Epidermal melanocyte (primary cell): ENCODE results near the gene ATXN7L3B.
"Not testable (repeated sequence)": the region's sequence is repeated elsewhere in the genome, so short reads cannot be mapped to it uniquely, and the experiment has no call there.

Experiments
- DNase-seq: peaks from one replicate; pipeline ENCODE4 v3.0.0; 2011; ENCODE audit warnings: low spot score; ENCODE audit not compliant: insufficient read length

Gene ATXN7L3B, protein sequence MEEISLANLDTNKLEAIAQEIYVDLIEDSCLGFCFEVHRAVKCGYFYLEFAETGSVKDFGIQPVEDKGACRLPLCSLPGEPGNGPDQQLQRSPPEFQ

DNA sequence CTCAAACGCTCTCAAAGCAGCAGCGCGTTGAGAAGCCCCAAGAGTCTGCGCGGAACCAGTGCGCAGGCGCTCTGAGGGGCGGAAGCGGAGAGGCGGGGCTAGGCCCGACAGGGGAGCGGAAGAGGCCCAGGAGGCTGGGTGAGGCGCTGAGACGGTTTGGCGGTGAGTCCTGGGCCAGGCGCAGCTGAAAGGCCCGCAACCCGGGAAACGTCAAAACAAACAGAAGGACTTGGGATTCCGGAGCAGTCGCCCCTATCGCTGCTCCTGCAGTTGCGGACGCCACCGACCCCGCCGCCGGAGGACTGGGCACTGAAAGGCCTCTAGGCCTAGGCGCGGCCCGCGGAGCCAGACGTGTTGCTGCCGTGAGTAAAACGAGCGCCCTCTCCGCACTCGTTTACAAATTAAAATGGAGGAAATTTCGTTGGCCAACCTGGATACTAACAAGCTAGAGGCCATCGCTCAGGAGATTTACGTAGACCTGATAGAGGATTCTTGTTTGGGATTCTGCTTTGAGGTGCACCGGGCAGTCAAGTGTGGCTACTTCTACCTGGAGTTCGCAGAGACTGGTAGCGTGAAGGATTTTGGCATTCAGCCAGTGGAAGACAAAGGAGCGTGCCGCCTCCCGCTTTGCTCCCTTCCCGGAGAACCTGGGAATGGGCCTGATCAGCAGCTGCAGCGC lies at the start of gene ATXN7L3B:
TSS of gene ATXN7L3B (plus strand) at position 129 of the 679 bp plus-strand sequence. CDS start at position 407, 278 bp downstream.
- peak; percentile 79 for DNase-seq

DNA sequence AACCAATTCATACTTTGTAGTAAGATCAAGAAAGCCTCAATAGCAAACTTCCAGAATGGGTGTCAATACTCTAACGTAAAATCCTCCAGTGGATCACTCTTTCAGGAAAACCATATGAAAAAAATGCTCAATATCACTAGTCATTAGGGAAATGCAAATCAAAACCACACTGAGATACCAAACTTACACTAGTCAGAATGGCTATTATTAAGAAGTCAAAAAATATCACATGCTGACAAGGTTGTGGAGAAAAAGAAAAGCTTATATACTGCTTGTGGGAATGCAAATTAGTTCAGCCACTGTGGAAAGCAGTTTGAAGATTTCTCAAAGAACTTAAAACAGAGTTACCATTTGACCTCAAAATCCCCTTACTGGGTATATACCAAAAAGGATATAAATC lies 49.5 kb upstream of the ATXN7L3B start:
- no peak for DNase-seq

DNA sequence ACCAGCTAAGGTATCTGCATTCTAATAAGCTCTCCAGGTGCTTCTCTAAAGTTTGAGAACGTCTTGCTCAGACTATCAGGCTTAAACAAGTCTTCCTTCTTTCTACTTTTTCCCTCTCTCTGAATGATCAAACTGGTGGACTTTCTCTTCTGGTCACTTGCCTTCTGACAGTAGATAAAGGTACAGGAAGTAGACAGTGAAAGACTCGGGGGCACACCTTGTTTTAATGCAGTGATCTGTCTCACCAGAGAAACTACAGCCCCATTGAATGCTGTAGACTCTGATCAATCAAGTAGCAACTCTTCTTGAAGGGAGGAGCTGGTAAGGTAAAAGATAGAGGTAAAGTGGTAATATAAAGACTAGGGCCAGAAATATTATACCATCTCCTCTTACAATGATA lies 48.1 kb upstream of the ATXN7L3B start:
- no peak for DNase-seq

DNA sequence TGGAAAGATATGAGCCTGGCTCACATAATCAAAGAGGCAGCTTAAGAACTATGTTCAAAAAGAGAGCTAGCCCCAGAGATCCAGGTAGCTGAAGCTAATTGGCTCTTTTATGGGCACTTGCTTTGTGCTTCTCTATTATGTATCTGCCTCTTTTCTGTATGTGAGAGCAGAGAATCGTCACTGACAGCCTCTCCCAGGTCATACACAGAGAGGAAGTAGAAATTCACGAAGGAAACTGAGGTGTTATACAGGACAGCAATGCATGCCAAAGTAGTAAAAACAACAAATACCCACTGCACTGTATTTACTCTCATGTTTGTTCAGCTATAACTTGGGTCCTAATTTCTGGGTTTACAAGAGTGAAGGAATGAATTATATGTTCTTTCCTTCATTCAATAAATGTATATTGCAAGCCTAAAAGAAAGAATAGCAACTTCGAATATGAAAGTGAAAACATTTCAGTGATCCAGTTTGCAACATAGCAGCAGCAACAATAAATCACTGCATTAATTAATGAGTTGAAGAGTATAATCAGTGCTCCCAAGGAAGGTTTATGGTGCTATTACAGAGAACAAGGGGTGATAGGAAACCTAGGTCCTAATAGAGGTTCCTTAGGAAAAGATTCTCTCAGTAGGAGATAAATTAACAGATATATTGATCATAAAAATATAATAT lies 47.1 kb upstream of the ATXN7L3B start:
- no peak for DNase-seq

DNA sequence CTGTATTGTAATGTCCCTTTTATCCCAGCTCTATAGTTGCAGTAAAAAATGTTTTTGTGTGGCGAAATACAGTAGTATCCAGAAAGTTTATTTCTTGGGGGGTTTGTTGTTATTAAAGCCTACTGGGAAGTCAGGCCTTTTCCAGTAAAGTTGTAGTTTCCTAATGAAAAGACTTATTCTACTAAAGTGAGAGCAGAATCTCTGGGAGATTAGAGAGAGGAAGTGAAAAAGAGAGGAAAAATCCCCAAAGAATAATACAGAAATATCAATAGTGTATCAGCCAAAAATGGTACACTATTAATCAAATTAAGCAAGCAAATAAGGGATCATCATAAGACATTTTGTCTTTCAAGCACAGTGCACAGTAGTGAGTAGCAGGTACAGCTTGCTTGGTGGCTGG lies 46.3 kb upstream of the ATXN7L3B start:
- no peak for DNase-seq

DNA sequence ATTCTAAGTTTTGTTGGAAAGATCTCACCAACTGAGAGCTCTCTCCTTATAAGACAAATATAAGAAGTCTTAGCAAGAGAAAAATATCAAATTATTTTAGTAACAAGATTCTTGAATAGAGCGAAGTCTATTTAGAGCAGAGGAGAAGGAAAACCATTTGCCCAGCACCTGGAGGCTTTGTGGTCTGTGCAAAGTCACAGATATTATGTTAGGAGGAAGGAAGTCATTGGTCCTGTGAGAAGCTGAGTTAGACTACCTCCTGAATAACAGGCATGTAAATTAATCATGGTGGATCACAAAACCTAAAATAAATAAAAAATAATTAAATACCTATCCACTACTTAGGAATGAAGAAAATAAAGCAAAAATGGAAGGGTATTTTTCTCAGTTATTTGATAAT lies 38.4 kb upstream of the ATXN7L3B start:
- no peak for DNase-seq

DNA sequence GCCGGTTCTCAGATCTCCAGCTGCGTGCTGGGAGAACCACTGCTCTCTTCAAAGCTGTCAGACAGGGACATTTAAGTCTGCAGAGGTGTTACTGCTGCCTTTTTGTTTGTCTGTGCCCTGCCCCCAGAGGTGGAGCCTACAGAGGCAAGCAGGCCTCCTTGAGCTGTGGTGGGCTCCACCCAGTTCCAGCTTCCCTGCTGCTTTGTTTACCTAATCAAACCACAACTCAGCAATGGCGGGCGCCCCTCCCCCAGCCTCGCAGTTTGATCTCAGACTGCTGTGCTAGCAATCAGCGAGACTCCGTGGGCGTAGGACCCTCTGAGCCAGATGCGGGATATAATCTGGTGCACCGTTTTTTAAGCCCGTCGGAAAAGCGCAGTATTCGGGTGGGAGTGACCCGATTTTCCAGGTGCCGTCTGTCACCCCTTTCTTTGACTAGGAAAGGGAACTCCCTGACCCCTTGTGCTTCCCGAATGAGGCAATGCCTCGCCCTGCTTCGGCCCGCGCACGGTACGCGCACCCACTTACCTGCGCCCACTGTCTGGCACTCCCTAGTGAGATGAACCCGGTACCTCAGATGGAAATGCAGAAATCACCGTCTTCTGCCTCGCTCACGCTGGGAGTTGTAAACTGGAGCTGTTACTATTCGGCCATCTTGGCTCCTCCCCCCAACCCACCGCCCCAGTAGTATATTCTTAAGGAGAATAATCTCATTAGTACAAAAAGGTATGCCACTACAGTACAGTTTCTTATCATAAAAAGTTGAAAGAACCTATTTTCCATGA lies 28.6 kb upstream of the ATXN7L3B start:
- not testable (repeated sequence) for DNase-seq

DNA sequence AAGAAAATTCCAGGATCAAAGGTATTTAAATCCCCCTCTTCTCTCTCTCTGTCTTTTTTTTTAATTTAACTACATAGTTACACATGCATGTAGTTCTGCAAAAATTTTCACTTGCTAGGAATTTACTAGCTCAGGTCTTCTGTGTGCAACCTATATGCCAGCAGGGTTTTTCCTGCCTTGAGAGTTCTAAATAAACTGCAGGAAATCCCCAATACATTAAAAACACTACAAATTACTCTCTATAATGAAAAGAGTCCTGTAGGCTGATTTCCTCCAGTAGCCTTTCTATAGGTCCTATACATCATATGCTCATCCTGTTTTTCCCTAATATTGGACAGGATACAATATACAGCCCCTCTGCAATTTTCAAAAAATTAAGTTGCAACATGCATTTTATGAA lies 27.7 kb upstream of the ATXN7L3B start:
- DNase-seq, result no peak

DNA sequence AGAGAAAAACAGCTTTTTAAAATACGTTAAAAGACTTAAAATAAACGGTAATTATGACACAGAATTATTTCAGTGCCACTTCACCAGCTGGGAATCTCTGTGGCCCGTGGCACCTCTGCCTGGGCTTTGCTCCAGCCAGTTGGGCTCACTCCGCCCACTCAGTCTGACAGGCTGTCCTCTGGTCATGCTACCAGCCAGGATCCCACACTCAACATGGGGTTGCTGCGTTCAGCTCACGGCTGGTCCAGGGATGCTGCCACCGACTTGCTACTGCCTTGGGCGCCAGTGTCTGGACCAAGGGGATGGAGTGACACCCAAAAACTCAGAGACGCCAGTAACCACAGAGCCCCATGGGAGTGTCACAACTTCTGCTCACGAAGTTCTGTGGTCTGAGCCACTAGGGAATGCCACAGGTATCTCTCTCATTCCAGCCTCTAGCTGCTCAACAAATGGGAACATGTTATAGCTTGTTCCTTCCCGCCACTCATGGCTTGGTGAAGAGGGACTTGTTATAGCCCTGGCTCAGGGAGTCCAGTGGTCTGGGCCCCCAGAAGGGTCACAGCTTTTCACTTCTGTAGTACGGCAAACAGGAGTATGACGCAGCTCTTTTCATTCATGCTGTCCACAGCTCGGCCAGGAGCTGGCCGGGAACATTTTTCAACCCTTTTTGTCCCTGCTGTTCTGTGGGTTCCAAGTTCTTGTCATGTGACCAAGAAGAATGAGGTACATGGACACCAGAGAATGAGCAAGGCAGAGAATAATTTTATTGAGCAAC lies 23.4 kb upstream of the ATXN7L3B start:
- DNase-seq, result no peak

DNA sequence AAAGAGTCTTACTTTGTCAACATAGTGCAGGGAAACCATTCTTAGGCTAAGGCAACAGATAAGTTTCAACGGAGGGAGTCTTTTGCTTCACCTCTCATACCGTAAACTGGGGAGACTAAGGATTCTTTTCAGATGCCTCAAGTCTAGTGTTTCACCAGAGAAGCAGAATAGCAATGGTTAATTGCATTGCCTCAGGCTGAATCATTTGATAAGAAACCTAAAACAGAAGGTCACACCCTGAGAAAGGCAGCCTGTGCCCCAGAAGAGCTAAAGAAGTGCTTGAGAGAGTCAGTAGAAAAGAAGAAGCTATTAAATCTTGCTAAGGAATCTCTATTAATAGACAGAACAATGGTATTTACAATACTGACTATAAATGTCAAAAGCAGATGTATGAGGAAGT lies 21.8 kb upstream of the ATXN7L3B start:
- DNase-seq, result no peak

DNA sequence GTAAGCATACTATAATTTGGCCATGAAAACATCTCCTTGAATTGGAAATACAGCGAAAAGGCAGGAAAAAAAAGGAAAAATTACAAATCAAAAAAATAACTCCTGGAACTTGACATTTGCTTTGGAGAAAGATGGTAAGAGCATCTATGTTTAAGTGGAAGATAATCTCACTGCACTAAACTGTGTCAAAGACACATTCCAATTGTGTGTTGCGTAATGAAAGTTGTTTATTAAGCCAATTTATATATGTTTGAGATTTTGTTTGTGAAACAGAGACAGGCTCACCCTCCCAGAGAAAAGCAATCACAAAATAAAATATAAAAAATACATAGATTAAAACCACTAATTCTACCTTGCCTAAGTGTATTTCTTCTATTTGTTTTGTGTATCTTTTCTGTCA lies 11.1 kb upstream of the ATXN7L3B start:
- no peak for DNase-seq

DNA sequence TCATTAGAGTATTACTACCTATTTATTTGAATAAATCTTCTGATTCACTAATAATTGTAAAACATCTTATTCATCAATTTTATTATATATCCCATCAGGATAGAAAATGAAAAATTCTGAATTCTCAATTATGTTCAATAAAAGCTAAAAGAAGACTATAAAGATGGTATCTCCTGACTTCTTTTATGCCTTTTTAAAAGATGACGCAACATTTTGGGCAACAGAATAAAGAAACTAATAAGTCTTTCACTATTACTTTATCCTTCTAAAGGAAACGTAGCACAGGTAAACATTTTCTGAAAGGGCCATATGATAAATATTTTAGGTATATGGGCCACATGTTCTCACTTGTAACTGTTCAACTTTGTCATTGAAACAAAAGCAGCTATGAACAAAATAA lies 10.1 kb upstream of the ATXN7L3B start:
- no peak for DNase-seq

DNA sequence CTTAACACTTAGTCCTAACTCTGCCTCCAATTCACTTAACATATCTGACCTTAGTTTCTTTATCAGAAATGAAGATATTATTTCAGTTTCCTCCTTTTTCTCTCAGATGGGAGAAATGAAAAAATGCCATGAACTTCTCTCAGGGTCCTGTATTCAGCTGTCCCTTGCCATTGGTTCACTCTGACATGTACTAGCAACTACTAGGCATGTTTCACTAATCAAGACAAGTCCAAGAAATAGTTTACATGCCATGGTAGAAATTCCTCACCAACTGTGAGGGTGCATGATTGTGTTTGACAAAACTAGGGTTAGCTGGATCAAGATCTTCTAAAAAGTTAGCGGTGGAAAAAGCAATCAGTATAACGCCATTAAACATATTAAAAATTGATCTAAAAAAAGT lies 7.0 kb upstream of the ATXN7L3B start:
- DNase-seq, result no peak

DNA sequence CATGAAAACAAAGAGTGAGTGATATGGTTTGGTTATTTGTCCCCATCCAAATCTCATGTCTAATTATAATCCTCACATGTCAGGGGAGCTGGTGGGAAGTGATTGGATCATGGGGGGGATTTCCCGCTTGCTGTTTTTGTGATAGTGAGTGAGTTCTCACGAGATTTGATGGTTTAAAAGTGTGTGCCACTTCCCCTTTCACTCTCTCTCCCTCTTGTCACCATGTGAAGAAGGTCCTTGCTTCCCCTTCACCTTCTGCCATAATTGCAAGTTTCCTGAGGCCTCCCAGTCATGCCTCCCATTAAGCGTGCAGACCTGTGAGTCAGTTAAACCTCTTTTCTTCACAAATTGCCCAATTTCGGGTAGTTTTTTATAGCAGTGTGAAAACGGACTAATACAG lies 2.1 kb upstream of the ATXN7L3B start:
- DNase-seq, result no peak

DNA sequence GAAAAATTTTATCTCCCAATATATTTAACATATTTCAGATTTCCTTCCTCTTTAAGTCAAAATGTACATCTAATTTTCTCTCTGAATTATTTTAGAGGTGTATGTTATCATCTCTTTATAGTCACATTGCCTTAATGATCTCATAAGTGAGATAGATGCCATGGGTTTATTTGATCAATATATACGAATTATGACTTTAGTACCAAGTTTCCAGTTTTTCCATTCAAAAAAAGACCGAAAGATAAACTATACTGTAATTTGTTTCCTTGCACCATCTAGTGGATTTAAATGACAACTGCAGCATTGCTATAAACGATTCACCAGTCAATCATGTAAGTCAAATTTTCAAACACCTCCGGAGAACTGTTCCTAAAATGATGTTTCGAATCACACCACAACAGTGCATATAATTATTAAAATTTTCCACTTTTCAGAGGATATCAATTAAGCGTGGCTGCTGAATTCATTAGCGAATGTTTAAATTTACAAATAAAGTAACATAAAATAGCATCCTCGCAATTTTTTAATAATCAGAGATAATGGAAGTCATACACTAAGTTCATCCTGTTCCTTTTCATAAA lies 419 bp upstream of the ATXN7L3B start:
- DNase-seq, result peak; percentile 19

DNA sequence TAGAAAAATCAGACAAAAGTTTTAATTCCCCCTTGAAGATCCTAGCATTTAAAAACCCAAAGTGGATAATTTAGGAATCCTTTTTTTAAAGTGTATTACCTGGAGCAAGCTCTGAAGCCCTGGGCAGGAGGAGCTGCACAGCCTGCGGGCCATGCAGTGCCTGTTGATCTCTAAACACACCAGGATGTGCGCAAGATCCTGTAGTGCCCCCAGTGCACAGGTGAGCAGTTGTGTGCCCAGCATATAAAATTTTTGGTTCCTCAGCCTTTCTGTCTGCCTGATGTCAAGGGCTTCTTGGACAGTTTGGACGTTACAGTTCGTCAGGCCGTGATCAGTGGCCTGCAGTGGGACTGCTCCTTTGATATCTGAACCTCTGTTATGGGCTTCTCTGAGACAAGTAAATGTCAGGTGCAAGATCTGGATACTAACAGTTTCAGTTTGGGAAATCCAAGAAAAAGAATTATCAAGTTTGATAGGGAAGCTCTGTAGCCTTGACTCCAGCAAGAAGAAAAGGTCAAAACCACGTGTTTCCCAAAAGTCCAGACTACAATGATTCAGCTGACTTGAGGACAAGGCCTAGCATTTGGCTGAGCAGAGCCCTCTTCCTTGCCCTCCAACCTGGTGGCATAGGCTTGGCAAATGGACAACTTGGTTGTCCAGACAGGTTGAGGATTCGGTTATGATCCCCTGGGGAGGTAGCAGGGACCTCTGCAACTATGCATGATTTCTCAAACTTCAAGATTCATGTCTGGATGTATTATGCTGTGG lies 1.0 kb downstream of the ATXN7L3B start:
- DNase-seq, result no peak

DNA sequence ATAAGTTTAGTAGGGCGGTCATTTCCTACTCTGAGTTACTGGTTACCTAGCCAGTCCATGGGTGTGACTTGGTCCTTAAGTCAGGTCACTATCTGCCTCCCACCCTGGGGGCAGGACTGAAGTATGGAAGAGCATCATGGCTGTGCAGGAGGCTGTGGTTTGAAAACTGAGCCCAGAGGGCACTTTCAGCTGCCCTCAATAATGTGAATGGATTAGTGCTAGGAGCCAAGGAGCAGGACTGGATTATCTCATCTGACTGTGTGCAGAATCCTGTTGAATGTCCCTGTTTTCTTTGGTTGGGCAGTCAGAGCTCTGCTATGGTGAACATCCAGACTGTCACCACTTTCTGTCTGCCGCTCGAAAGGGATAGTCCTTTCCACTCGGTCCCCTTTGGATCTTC lies 1.6 kb downstream of the ATXN7L3B start:
- no peak for DNase-seq

DNA sequence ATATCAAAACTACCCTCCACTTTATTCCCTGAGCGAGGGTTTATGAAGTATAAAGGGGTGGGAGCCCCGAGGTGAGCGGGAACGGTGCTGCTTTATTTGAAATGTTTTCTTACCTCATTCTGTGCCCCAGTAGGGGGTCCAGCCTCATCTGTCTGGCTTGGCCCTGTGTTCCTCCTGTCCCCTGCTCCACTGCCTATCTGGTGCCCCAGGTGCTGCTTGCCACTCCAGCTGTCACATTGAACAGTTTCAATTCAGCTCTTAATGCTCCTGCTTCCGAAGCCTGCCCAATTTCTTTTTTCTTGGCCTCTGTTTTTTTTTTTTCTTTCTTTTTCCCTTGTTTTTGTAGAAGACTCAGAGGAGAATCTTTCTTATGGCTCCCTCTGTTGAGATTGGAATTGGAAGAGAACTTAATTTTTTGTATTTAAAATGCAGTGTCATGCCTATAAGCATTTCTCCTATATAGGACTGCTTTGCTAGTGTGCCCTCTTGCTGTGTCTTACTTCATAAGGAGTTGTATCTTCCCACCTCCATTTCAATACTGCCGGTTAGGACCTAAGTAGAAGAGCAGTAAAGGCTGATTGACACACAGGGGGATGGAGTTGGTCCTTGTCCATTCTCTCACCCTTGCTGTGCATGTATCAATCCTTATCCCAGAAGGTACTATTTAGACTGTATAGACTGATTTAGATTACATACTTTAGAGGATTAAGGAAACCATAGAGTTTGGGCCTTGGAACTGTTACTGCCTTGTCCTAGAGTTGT lies 2.3 kb downstream of the ATXN7L3B start:
- DNase-seq, result no peak

DNA sequence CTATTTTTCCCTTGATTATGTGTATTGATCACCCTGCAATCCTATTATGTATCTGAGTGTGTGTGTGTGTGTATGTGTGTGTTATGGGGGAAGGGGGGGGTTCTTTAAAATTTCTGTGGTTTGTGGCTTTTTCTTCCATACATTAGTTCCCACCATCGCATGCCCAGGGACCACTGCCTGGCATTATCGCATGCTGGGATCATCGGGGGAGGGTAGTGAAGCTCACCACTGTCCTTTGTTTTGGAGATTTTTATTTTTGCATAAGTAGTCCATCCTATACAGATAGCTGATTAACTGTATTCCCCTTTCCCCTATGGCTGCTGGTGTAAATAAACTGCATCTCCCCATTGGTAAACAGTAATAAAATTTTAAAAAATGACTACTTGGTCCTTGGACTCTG lies 3.4 kb downstream of the ATXN7L3B start:
- no peak for DNase-seq

DNA sequence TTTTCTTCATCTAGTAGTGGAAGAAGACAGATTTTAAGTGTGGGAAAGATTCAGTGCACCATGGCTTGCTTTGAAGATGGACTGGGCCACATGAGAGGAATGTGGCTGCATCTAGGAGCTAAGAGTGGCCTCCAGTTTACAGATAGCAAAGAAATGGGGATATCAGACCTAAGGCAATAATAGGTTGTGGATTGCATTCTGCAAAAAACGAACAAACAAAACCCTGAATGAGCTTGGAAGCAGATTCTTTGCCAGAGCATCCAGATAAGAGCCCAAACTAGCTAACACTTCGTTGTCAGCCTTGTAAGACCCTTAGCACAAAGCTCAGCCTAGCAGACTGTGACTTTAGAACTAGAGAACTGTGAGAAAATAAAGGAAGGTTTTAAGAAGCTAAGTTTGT lies 9.6 kb downstream of the ATXN7L3B start:
- no peak for DNase-seq
